GM21737 (cell line): ENCODE measurements around the gene VPS37B.

ENCODE experiments used
- ATAC-seq: cut with Tn5 transposase; IDR thresholded peaks from one replicate; pipeline ENCODE4 v1.9.1; 2021; ENCODE audit warnings: mild to moderate bottlenecking, moderate library complexity; ENCODE audit not compliant: unreplicated experiment

The VPS37B gene

DNA sequence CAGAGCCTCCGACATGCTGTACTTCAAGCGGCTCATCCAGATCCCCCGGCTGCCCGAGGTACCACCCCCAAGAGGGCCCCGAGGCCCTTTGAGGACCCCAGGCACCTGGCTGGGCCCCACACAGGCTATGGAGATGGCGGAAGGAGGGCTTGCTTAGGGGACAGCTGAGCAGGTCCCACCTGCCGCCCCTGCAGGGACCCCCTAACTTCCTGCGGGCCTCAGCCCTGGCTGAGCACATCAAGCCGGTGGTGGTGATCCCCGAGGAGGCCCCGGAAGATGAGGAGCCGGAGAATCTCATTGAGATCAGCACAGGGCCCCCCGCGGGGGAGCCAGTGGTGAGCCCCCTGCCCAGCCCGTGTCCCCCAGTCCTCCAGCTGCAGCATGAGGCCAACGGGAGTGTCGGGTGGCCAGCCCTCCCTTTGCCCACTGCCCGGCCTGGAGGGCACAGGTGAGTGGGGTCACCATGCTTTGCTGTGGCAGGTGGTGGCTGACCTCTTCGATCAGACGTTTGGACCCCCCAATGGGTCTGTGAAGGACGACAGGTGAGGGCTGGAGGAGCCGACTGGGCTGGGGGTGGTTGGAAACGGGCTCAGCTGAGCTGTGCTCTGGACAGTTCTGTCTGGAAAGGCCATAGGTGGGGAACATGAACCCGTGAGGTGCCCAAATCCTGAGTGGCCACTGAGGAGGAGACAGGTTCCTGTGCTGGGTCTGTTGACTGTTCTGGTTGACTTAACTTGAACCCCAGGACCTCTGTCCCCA lies 40.7 kb downstream of the VPS37B start:
- no peak for ATAC-seq

DNA sequence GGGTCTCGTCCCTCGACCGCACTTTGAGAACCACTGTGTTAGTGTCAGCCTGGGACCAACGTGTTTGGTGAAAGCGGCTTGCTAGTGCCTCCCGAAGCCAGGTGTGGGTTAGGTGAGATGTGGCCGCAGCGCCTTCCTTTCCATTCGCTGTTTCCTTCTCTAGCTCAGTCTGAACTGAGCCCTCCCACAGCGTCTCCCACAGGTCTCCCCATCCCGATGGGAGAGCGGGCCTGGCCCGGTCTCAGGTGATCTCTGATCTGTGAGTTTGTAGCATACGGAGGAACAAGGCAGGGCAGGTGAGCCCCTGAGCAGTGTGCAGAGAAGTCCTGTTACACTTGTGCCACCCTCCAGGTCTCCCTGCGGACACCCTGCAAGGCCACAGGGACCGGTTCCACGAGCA lies 41.4 kb downstream of the VPS37B start:
- ATAC-seq: no peak

DNA sequence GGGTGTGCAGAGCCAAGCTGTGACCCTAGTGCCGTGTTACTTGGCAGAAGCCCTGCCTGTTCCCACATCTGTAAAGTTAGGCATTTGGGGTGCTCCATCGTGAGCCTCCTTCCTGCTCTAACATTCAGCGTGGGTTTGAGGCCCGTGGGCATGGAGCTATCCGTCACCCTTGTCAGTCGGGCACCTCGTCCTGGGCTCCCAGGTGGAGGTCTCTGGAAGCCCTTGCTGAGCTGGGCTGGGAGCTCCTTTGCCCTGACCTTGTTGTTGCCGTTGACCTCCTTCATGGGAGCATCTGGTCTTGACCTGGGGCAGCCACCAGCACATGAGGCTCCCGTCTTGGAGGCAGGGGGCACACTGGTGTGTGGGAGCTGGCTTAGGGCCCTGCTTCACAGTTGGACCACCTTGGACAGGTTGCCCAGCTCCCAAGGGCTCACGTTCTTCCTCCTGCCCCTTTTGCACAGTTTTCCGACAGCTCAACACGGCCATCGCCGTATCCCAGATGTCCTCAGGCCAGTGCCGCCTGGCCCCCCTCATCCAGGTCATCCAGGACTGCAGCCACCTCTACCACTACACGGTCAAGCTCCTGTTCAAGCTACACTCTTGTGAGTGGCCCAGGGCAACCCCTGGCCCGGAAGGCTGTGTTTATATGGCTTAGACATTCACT lies 42.2 kb downstream of the VPS37B start:
- no peak for ATAC-seq

DNA sequence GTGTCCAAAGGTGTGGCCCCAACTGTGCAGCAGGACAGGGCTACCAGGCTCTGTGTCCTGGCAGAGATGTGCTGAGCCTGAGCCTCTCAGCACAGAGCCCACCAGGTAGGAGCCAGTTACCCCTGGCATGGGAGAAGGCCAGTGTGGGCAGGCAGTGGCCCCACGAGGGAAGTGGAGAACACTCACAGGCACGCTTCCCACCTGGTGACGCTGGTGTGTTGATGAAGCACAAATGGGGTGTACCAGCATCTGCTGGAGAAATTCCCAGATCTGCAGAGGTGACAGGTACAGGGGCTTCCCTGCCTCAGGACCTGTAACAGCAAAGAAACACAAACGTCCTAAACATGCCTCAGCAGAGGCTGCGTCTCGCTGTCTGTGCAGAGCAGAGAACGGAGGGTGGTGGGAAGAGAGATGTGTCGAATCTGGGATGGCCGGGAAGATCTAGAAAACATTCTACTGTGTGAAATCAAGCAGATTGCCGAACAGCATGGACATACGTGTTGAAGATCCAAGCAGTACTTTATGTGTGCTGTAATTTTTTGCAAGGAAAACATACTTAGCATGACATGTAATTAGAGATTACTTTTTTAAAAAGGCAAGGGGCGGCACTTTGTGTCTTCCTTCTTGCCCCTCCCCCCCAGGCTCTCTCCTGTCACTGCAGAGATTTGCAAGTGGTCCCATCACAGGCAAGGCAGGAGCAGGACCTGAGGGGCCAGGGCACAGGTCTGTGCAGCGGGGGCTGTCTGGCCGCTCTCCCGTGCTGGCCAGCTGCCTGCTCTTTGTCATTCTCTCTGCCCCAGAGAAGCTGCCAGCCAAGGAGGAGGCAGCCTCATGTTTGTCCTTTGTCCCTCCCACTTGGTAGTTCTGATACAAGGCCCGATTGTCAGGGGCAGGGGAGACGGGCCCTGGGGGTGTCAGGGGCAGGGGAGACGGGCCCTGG lies 43.3 kb downstream of the VPS37B start:
- no peak for ATAC-seq

DNA sequence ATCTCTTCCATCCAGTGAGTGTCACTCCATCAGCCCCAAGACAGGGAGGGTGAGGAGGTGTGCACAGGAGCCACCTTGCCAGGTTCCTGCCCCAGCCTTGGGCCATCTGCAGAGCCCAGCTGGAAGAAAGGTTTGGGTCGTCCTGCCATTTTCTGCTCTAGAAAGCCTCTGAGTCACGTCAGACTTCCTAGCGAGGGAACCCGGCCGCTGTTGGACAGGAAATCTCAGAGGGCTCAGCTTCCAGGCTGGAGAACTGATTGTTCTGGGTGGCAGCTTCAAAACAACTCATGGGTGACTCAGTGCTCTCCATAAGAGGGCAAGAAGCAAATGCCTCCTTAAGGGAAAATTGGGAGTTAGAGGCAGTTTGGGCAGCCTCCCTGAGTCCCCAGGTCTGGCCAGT lies 44.1 kb downstream of the VPS37B start:
- no peak for ATAC-seq

DNA sequence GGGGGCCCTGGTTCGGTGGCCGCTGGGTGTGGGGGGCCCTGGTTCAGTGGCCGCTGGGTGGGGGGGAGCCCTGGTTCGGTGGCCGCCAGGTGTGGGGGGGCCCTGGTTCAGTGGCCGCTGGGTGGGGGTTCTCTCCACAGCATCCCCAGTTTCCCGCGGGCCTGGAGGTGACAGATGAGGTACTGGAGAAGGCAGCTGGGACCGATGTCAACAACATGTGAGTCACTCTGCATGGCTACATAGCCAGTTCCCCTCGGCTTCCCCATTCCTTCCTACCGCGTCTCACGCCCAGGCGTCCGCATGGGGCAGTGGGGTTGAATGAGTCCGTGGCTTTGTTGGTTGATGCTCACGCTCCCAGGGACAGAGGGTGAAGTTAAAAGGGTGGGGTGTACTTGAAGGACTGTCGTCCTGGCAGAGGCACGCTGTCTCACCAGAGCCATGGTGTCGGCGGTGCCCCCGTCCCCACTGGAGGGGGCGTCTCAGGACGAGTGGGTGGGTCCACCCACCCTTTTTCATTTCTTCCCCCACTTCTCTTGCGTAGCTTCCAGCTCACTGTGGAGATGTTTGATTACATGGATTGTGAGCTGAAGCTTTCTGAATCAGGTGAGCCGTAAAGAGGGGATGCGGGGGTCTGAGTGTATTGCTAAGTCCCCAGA lies 45.1 kb downstream of the VPS37B start:
- ATAC-seq: no peak

DNA sequence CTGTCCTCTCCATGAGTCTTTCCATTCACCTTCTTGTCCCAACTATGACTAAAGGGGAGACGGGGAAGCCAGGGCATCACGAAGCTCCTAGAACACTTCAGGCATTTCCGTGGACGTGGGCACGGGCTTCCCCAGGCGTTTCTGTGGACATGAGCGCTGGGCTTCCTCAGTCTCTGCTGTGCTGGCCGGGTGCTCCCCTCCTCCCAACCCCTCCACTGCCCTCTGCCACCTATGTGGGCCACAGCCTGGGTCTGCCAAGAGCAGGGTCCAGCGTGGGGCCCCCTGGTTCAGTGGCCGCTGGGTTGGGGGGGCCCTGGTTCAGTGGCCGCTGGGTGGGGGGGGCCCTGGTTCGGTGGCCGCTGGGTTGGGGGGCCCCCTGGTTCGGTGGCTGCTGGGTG lies 45.9 kb downstream of the VPS37B start:
- ATAC-seq: no peak

DNA sequence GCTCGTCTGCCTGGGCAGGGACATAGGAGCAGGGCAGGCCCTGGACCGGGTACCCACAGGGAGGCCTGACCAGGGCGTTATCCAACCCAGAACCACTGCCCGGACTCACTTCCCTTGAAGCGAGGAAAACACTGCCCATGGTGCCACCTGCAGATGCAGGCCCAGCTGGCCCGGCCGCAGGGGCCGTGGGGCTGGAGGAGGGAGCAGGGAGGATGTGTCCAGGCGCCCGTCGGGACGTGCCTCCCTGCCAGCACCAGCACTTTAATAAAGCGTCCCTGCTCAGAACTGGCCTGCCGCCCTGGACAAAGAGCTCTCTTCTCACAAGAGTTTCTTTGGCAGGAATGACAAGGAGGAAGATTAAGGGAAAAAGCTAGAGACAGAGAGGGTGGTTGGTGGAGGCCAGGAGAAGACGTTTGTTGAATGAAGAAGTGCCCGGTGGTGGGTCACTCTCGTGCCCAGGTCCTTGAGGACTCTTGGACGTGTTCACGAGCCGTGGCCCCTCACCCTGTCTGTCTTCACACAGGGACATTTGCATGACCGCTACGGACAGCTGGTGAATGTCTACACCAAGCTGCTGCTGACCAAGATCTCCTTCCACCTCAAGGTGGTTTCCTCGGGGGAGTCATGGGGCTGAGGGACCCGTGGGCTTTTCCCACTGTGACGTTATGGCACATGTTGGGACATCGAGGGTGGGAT lies 46.4 kb downstream of the VPS37B start:
- no peak for ATAC-seq

DNA sequence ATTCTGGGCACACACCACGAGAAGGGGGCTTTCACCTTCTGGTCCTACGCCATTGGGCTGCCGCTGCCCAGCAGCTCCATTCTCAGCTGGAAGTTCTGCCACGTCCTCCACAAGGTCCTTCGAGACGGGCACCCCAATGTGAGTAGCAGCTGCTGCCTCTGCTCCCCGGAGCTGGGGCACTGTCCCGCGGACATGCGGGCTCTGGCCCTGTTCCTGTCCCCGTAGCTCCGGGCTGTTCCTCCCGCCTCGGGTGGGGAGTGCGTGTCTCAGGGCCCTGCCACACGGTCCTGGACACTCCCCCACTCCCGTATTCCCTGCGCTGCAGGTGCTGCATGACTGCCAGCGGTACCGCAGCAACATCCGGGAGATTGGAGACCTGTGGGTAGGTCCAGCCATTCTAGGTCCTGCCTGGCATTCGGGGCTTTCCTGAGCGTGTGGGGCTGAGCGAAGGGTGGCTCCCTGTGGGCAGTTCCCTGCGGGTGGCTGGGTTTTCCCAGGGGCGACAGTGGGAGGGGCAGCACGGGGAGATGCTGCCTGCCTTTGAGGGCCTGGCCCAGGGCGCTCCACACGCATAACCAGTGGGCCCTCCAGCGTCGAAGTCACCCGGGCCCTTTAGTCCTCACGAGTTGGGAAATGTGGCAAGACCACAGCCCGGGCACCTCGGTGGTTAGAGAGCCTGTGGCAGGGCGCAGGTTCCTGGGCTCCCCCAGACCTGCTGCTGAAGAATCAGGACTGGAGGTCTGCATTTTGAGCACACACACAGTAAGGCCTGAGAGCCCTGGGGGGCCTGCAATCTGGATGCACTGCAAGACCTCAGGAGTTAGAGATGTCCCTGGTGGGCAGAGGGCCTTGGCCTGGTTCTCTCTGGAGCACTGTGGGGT lies 47.2 kb downstream of the VPS37B start:
- ATAC-seq: no peak

DNA sequence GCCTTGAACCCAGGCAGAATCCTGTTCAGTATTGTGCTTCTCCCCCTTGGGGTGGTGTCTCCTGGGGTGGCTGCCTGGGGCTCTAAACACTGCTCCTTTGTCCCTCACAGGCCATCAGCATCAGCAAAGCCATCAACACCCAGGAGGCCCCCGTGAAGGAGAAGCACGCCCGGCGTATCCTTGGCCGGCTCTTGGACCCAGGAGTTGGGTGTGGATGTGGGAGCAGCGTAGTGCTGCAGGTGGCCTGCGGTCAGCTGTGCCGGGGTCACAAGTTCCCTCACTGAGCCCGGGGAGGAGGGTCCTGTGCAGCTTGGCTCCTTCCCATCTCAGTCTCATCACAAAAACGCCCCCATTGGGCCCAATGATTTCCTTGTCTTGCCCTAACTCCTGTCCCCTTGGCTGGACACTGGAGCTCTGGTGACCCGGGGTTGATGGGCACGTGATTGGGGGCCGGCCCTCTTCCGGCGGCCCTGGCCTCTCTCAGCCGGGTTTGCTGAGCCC lies 48.0 kb downstream of the VPS37B start:
- ATAC-seq: no peak

DNA sequence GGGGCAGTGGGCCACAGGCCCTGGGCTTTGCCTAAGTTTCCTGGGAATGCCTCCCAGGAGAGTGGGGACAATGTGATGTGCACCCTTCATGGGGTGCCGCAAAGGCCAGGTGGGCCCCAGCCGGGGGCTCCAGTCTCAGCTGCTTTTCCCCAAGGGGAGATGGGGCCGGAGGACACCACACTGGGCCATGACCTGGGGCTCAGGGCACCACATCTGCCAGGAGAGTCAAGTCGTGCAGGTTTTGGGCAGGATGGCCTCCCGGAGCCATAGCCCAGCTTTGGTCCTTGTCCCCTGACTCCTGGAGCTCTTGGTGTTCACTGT lies 48.4 kb downstream of the VPS37B start:
- no peak for ATAC-seq

DNA sequence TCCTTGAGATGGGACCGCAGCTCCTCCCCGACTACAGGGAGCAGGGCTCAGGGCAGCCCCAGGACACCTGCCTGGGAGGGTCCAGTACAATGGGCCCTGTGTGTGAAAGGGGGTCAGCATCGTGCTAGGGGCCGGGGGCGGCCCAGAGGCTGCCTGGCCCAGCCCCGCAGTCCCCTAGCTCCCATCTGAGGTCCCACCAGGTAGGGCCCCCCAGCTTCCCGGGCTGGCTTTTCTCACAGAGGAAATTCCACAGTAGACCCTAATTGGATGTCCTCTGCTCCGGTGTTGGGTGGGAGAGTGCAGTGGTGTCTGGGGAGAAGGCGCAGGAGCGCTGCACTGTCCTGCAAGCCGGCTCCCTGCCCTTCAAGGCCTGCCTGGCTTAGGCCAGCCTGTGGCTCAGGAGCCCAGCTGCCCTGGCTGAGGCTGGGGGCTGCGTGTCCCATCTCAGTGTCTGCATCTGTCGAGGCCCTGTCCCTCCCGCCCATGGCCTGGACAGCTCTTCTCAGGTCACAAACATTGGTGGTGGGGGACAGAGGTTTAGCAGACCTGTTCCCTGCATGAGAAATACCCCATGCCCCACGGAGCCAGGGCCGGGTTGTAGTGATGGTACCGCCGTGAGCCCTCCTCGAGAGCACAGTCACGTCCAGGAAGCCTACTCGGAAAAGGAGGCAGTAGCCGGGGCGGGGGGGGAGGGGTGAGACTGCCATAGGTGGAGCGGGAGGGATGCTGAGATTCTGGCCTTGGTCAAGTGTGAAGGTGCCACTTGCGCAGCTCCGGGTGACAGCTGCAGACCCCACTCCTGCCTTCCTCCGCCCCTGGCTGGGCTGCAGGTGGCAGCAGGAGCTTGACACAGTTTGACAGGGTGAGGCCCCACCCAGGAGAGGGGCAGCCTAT lies 49.1 kb downstream of the VPS37B start:
- ATAC-seq: no peak

DNA sequence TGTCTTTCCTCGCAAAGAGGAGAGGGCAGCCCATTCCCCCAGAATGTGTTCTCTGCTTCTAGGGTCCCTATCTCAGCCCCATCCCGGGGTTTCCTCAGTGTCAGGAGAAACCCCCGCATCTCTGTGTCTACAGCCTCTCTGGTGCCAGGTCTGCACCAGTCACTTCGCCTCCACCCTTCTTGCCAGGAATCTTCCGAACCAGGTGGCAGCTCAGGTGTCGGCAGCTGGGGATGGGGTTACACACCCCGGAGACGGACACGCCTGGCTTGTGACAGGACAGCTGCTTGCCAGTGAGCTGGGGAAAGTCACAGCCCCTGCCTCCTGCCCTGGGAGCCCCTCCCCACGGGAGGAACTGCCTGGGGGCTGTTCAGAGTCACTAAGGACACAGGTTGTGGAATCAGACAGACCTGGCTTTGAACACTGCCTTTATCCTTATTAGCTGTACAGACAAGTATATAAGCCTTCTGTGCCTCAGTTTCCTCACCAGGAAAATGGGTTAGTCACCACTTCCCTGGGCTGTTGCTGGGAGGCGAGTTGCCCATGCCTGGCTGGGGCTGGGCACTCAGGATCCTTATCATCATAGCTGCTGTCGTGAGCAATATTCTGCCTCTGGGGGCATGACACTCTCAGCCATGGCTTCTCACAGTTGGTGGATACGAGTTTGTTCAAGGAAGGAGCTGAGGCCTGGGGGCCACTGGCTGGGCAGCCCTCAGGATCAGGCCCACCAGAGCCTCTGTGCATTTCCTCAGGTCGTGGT lies 49.9 kb downstream of the VPS37B start:
- no peak for ATAC-seq

DNA sequence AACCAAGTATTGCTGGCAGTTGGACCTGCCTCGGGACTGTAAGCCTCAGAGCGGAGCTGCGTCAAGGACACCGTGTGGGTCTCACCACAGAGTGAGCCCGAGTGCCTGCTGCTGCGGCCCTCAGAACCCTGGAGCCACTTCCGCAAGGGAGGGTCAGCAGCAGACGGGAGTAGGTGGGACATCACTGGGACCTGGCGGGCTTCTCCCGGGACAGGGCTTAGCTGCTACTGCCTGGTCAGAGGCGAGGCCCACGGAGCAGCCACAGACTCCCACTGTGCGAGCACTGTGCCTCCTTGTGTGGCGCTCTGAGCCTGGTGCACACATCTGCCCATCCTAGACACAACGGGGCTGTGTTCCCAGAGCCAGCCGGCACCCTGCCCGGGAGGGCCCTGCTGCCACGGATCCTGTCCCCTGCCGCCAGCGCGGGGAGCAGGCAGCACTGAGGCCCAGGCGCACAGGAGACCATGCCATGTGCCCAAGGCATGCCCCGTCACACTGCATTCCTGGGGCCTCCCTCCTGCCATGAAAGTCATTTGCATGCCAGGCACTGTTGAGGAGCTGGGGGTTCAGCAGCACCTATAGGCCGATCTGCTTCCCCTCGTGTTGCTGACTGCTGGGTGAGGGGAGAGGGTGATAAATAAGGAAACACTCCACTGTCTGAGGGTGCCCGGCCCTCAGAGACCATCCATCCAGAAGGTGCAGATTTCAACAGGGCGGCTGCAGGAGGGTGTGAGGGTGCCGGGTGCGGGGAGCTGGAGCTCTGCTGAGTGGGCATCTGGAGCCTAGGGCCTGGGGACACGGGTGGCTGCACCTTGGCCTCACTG lies 50.7 kb downstream of the VPS37B start:
- no peak for ATAC-seq

DNA sequence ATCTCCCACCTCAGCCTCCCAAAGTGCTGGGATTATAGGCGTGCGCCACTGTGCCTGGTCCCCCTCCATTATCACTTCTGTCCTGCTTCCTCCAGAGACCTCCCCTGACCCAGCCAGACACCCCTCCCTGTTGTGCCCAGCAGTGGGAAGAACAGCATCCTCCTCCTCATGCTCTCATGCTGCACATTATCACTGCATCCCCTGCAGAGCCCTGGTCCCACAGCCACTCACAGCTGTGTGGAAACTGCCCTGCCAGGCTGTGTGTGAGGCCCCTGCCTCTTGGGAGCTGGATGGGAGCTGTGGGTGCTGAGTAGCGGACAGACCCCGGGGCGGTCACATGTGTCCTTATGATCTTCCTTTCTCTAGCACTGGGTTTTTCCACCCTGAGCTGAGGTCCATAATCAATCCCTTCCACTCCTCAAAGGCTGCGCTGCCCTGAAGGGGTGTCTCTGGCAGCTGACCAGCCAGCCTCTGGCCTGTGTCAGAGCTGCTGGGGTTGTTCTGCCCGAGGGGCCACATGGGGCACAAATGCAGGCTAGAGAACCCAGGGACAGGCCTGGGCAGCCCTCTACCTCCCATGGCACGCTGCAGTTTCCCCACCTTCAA lies 51.5 kb downstream of the VPS37B start:
- ATAC-seq: no peak

DNA sequence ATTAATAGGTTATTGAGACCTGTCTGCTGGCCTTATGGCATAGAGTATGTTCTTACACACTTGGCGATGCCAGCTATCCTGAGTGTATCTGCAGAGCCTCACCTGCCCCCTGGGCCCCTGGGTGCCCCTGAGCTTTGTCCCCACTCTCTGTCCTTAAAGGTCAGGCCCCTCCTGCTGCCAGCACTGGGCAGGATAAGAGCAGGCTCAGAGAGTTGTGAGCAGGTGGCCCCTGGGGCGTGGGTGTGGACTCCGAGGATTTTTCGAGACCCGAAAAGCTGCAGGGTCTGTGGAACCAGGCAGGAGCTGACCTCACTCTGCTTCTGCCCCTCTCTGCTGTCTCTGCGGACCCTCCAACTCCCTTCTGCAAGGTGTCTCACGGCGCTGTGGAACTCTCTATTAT lies 52.5 kb downstream of the VPS37B start:
- ATAC-seq: no peak
